Transverse colon (tissue), 4 donors: ENCODE measurements around the gene SP7. TPM values are rescaled to one million over a fixed set of nuclear protein-coding genes. Genes with fewer than 3 reads are reported as not detected.

Experiments
- DNase-seq: peaks from one replicate; pipeline ENCODE4 v3.0.0-alpha.2; 2019
- H3K27ac ChIP-seq, 4 donors: fragments of 200-600 bp; sonication (generic); 2 replicates each; pipeline ENCODE4 v1.5.1; 2016 to 2018; ENCODE audit warnings: inconsistent platforms in 4 of 4
- H3K27me3 ChIP-seq: fragments of 200-600 bp; sonication (generic); 2 replicates; pipeline ENCODE4 v1.5.1; 2017; ENCODE audit warnings: inconsistent platforms
- H3K36me3 ChIP-seq, 4 donors: fragments of 200-600 bp; sonication (generic); 2 replicates each; pipeline ENCODE4 v1.5.1; 2017 to 2019; ENCODE audit warnings: inconsistent platforms in 4 of 4
- H3K4me1 ChIP-seq, 4 donors: fragments of 200-600 bp; sonication (generic); 2 replicates each; pipeline ENCODE4 v1.5.1; 2017 to 2020; ENCODE audit warnings: inconsistent platforms in 4 of 4
- H3K4me3 ChIP-seq, 4 donors: fragments of 200-600 bp; sonication (generic); 1 replicate in 1 of 4; 2 replicates in 3 of 4; pipeline versions ENCODE4 v1.5.1 to v1.6.1; 2017 to 2019; ENCODE audit warnings: inconsistent platforms in 4 of 4
- H3K9me3 ChIP-seq, 2 donors: fragments of 200-600 bp; sonication (generic); 2 replicates each; pipeline ENCODE4 v1.5.1; 2017 to 2019; ENCODE audit warnings: inconsistent platforms in 2 of 2
- CTCF ChIP-seq, 5 experiments: fragments of 200-600 bp in 3 of 5; fragments of 450-650 bp in 2 of 5; sonication (generic) in 3 of 5; IDR thresholded peaks; 1 replicate in 2 of 5; 2 replicates in 3 of 5; pipeline ENCODE4 v1.5.1; 2016 to 2017; ENCODE audit warnings: antibody characterized with exemption in 5 of 5, inconsistent platforms in 3 of 5, mild to moderate bottlenecking in 2 of 5, moderate library complexity in 1 of 5
- EP300 ChIP-seq: sonication (generic); formaldehyde crosslinking; IDR thresholded peaks from one replicate; pipeline ENCODE4 v1.6.1; 2017; ENCODE audit warnings: antibody characterized with exemption, low read depth
- POLR2A ChIP-seq: fragments of 450-650 bp; IDR thresholded peaks from one replicate; pipeline ENCODE4 v1.6.1; 2016; ENCODE audit warnings: antibody characterized with exemption, mild to moderate bottlenecking, moderate library complexity
- POLR2AphosphoS5 ChIP-seq, 3 donors: sonication (generic); formaldehyde crosslinking; IDR thresholded peaks; one replicate each; pipeline ENCODE4 v1.6.1; 2016; ENCODE audit warnings: antibody characterized with exemption in 3 of 3
- WGBS, 2 donors: methylation state at CpG; one replicate each; pipeline ENCODE4 v1.1.5; 2018; ENCODE audit warnings: low coverage in 1 of 2; 5-methylcytosine and 5-hydroxymethylcytosine counted together
- in situ Hi-C, 4 donors: fragments of 200-750 bp; cut with MboI; loops; one replicate each; pipeline versions ENCODE4 v1.15.0 to v1.15.1; 2017; ENCODE audit warnings: low sequenced_read_pairs in 3 of 4, low pct_ligation_motif_present in 1 of 4, low pct_unique_long_range_greater_than_20kb in 1 of 4
- intact Hi-C: fragments of 100-400 bp; cut with DNase I; formaldehyde crosslinking; loops from one replicate; pipeline ENCODE4 v1.15.1; 2023; ENCODE audit warnings: low total_unique reads
- total RNA-seq, 4 donors: library from RNA; depleted of rRNA; stranded (reverse); fragments of >200 nt; gene quantifications; one replicate each; pipeline ENCODE4 v1.1.0, GENCODE V29; 2016

The SP7 gene
- total RNA-seq, 4 donors from 2014 or later: not detected

- in situ Hi-C loops (no loop called here), intact Hi-C loops (no loop called here)
- peak overlapping the region; percentile 21 to 88 (median 74) for H3K4me3 ChIP-seq
- WGBS, 2 donors: 7 to 10% methylated on average over 8 to 21 of the region's 21 CpGs
- peaks cover 35 to 62% (median 58%) of the 10 kb centered on the region in 4 donors for H3K4me1 ChIP-seq
- TF ChIP-seq CTCF (IDR thresholded peaks at IDR 0.05) (peak in 1 of 5 experiments; percentile 21), POLR2A (no peak), POLR2AphosphoS5 (IDR thresholded peaks at IDR 0.05) (peak in 1 of 3 donors; percentile 6), EP300 (no peak)
- no peaks in the 10 kb centered on the region for H3K9me3 ChIP-seq
- no peaks in the 10 kb centered on the region for H3K27me3 ChIP-seq
- peak overlapping the region; percentile 93 to 100 (median 98) for H3K27ac ChIP-seq
- DNase-seq: peak; percentile 35
- peaks cover 0 to 28% (median 6%) of the 10 kb centered on the region in 4 donors for H3K36me3 ChIP-seq
These were observed 44.9 kb upstream of the SP7 start for GRCh38 chr12:53380794-53381730.

GRCh38 chr12:53380104-53380793, 44.1 kb upstream of the SP7 start, which contains the start of gene SP1:
Gene SP1, plus strand, starts transcription at chr12:53380176. Its CDS starts 116 bp downstream, at chr12:53380292.
- H3K9me3 ChIP-seq: no peaks in the 10 kb centered on the region
- no peaks in the 10 kb centered on the region for H3K27me3 ChIP-seq
- in situ Hi-C loops (no loop called here), intact Hi-C loops (no loop called here)
- H3K4me1 ChIP-seq: peaks cover 35 to 54% (median 50%) of the 10 kb centered on the region in 4 donors
- H3K36me3 ChIP-seq: peaks cover 0 to 28% (median 4%) of the 10 kb centered on the region in 4 donors
- peak within 1 kb of the TSS; percentile 96 to 100 (median 98) for H3K27ac ChIP-seq
- WGBS, 2 donors: 1 to 2% methylated on average over 11 to 32 of the region's 71 CpGs
- peak; percentile 15 for TF ChIP-seq POLR2A
- TF ChIP-seq EP300: no peak
- TF ChIP-seq POLR2AphosphoS5 (IDR thresholded peaks at IDR 0.05): peak in 2 of 3 donors; percentile 8 to 35
- TF ChIP-seq CTCF (IDR thresholded peaks at IDR 0.05): no peak
- peak; percentile 94 for DNase-seq
- H3K4me3 ChIP-seq: peak within 1 kb of the TSS; percentile 57 to 88 (median 74)

GRCh38 chr12:53379389-53380103, 43.4 kb upstream of the SP7 start:
- in situ Hi-C loops (no loop called here), intact Hi-C loops (no loop called here)
- 0 to 1% methylated on average over 9 to 29 of the region's 29 CpGs for WGBS, 2 donors

More at GRCh38 chr12:53379389-53380103, 43.4 kb upstream of the SP7 start:
- peaks cover 0 to 23% (median under 1%) of the 10 kb centered on the region in 4 donors for H3K36me3 ChIP-seq
- H3K4me1 ChIP-seq: peaks cover 28 to 47% (median 43%) of the 10 kb centered on the region in 4 donors
- H3K27me3 ChIP-seq: no peaks in the 10 kb centered on the region
- TF ChIP-seq POLR2A (peak; percentile 87), POLR2AphosphoS5 (IDR thresholded peaks at IDR 0.05) (peak; percentile 83 to 96 (median 95)), CTCF (IDR thresholded peaks at IDR 0.05) (no peak), EP300 (no peak)
- H3K4me3 ChIP-seq: peak overlapping the region; percentile 33 to 88 (median 74)
- no peaks in the 10 kb centered on the region for H3K9me3 ChIP-seq
- peak overlapping the region; percentile 96 to 100 (median 98) for H3K27ac ChIP-seq
- DNase-seq: peak; percentile 99
